COLO668 (cell line): ENCODE results near the gene FBXL17.

ENCODE experiments used
- DNase-seq: peaks from one replicate; lab custom pipeline; 2025; ENCODE audit not compliant: unreplicated experiment; lab: John Stamatoyannopoulos, UW

FBXL17 gene

DNA sequence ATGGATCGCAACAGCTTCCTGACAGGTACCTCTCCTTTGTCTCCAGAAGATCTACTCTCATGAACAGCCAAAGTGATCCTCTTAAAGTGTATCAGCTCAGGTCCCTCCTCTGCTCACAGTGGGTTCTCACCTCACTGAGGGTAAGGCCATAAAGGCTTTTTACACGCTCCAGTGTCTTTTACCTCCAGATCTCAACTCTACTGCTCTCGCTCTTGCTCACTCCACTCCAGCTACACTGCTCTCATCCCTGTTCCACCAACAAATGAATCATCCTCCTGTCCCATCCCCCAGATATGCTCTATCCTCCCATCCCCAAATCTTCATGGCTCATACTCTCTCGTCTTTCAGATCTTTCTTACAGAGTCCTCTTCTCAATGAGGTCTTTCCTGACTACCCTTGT lies 462.5 kb downstream of the FBXL17 start:
- DNase-seq, result no peak

DNA sequence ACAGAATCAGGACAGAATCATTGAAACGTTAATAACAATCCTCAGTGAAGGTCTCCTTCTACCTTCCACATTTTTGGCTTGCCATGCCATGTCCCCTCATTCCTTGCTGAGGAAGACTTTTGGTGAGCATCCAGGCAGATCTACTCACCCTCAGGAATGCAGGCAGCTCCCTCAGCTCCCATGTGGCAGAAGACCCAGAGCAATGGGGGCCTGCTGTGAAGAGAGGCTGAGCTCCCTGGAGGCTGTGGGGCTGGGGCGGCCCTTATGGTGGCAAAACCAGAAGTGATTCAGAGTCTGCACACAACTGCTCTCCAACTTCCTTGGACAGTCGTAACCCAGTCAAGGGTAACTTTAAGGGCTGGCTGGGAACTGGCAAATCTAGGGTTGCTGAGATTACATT lies 463.9 kb downstream of the FBXL17 start:
- no peak for DNase-seq

- DNase-seq, result no peak
Measured at GRCh38 chr5:107916731-107917725, 464.9 kb downstream of the FBXL17 start.

DNA sequence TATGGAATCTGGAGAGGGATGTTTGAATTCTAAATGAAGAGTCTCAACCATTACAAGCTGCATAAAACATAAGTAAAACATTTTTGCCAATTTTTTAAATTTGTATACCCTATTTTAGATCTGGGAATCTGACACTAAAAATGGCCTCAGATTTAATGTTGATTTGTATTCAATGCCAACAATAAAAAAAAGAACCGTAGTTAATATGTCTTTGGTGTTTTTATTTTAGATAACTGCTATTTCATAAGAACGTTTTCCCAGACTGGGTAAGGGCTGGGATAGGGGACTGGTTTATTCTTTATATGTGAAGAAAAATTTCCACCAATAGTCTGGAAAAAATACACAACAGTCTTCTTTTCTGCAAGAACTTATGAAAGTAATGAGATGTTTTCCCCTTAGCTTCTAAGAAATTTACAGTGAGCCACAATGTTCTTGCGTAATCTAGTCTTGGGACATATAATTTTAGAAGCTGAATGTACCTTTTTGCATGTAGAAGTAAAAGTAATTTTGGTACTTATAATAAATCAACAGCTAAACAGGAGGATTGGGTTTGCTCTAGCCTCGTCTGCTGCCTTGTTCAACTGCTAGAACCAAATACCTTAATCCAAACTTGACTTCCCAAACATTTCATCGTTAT lies 466.6 kb downstream of the FBXL17 start:
- no peak for DNase-seq

GRCh38 chr5:107913494-107913893 lies 468.4 kb downstream of the FBXL17 start:
- DNase-seq, result no peak

- no peak for DNase-seq
Measured at GRCh38 chr5:107900721-107901120, 481.2 kb downstream of the FBXL17 start.

GRCh38 chr5:107894361-107894760 lies 487.5 kb downstream of the FBXL17 start:
- no peak for DNase-seq

- no peak for DNase-seq
Measured at GRCh38 chr5:107893642-107894041, 488.3 kb downstream of the FBXL17 start.

- DNase-seq, result no peak
Measured at GRCh38 chr5:107889387-107889786, 492.5 kb downstream of the FBXL17 start.

GRCh38 chr5:107888541-107888940 lies 493.4 kb downstream of the FBXL17 start:
- DNase-seq, result no peak

DNA sequence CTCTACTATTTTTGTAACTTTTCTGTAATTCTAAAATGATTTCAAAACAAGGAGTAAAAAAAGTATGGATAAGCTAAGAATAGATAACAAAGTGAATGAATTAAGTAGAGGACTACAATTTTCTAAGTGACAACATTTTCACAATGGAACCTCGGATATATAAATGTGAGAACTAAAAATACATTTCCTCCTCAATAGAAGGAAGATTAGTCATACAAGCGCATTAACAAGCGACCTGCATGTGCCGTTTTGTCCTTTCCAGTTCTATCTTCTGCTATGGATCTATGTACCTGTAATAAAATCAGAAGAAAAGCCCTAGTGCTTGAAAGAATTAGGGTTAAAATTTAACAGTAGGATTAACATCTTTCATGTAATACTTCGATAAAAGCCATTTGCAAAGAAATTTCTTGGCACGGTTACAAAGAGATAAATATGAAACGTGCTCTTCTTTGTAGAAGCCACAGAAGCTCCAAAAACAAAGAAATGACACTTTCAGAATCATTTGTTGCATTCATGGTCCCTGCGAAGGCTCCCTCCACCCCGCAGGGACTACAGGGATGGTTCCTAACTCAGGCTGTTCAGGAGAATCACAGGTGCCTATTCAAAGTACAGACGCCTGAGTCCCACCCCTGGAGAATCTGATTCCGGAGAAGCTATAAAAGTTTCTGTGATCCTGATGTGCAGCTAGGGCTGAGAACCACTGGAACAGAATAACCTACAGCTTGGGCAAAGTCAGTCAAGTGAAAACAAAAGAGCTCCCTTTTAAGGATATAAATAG lies 494.5 kb downstream of the FBXL17 start:
- DNase-seq, result no peak

DNA sequence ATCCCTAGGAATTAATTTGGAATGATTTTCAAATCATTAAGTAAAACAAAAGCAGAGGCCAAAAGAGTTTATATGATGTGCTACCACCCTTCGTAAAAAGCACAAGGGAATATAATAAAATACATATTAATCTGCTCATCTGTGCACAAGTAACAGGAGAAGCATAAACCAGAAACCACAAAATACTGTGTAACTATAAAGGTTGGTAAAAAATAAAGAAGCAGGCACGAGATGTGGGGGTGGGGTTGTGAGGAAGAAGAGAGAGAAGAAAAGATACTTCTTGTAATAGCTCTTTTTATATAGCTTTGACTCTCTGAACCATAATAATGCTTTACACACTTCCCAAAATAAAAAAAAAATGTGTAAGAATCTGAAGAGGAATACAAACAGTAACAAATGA lies 496.3 kb downstream of the FBXL17 start:
- no peak for DNase-seq

DNA sequence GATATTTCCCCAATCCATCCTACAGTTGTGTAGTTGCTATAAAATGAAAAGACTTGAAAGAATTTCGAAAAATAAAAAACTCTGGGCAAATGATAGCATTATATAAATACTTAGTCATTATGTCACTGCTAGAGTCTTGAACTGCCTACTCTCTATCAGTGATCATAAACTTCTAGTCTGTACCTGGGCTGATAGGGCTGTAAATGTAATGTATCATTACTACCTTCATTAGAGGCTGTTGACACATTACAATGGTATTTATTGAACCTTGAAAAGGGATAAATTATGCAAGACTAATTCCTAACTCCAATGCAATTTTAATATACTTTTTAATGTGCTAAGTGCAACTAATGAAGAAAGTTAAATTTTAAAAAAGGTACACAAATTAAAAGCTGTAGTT lies 497.0 kb downstream of the FBXL17 start:
- no peak for DNase-seq

GRCh38 chr5:107878661-107879060 lies 503.2 kb downstream of the FBXL17 start:
- DNase-seq, result no peak

DNA sequence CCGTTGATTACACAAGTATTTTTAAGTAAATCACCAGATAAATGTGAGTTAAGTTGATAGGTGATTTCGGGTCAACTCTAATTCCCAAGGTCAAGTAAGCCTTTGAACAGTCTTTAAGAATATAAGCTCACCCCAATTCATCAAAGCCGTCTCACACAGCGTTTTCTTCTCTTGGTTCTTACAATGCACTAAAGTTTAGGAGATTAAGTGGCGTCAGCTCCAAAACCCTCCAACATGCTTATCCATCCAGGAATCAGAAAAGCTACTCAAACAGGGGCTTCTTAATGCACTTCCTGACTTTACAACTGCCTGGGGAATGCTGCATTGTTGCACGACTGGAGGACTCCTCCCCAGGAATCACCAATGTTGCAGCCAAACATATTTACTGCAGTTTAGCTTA lies 505.0 kb downstream of the FBXL17 start:
- no peak for DNase-seq

- no peak for DNase-seq
Measured at GRCh38 chr5:107876261-107876660, 505.6 kb downstream of the FBXL17 start.

DNA sequence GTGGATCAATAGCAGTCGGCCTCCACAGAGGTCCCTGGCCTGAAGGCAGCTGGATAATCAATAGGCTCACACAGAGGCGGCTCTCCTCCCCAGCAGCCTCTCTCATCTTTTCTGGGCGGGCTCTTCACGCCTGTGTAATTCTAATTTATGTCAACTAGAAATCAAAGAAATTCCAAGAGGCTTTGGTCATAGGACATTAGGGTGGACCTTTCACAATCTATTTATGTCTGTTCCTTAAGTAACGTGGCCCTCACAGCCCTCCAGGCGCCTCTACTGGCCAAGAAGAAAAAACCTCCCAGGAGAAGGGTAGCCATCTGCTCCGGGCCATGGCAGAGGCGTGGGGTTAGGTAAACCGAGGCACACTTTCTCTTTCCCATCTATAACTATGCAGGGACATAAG lies 506.1 kb downstream of the FBXL17 start:
- DNase-seq, result no peak

DNA sequence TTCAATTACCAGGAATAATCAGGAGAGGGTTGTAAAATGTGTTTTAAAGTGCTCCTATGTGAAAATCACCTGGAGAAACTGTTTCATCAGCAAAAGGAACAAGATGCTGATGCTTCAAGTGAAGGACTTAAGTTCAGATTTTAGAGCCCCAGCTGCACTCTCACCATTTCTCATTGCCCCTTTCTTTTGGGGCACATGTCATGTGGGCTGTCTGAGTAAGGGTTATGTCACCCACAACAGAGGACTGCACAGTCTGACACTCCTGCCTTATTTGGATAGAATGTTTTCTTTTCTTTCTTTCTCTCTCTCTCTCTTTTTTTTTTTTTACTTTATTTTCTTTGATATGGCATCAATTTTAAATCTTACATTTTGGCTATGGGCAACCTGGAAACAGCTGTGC lies 507.1 kb downstream of the FBXL17 start:
- no peak for DNase-seq

DNA sequence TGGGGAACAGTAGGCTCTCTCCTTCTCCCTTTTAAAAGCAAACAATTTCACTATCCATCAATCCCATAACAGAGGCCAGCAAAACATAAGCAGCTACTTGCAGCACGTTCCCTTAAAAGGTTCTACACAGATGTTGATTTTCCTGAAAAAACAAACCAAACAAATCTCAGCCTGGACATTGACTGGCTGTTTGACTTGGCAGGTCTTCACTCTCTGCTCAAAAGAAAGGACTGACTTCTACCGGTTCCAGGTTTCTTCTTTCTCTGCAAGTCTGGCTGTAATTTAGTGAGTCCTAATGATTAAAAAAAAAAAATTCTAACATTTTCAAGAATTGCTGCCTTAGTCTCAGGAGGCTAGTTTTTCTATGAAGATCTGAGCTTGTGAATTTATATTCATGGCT lies 508.0 kb downstream of the FBXL17 start:
- no peak for DNase-seq

GRCh38 chr5:107871023-107871422 lies 510.9 kb downstream of the FBXL17 start:
- no peak for DNase-seq

DNA sequence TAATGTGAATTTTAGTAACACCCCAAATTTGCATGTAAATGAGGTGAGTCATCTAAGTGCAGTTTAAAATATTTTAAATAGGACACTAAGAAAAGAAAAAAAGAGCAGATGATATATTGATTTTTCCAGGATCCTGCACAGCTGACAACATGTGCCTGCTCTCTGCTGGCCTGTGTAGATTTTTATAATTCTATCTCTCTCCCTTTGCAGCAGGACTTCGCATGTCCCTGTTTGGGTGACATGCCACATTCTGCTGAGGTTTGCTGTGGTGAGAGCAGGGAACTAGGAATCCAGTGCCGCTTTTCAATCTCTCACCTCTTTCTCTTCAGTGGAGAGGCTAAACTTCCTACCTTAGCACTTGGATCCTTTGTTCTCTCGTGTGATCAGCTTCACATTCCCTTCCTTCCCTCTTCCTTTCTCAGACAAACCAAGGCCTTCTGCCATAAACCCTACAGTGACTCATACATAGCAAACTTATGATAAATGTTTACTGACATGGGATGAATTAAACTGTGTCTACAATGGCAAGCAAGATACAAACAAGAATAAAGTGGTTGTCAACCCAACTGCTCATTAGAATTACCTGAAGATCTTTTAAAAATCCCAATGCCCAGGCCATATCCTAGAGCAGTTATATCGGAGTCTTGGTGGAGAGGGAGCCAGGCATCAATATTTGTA lies 512.3 kb downstream of the FBXL17 start:
- no peak for DNase-seq
